ENCODE results near the gene NPHS1.

NPHS1 gene

GRCh38 chr19:35869327-35870123 lies 17.2 kb upstream of the NPHS1 start (continued):
- no peak for TF ChIP-seq ZNF280D (tag by site-specific recombination; IDR thresholded peaks at IDR 0.05)
- peak; percentile 70; the same call in 1 of the 2 replicates for TF ChIP-seq ZNF639 (tag by site-specific recombination; IDR thresholded peaks at IDR 0.05)
- peak; percentile 54 for TF ChIP-seq ZNF341 (tag by site-specific recombination; IDR thresholded peaks at IDR 0.05; ENCODE audit: low read depth)
- TF ChIP-seq ZNF707 (tag by site-specific recombination; IDR thresholded peaks at IDR 0.05): no peak
- no peak for TF ChIP-seq ZNF148 (tag by site-specific recombination; IDR thresholded peaks at IDR 0.05; ENCODE audit: borderline replicate concordance)
- TF ChIP-seq ZNF157 (tag by site-specific recombination; IDR thresholded peaks at IDR 0.05): no peak
- TF ChIP-seq KLF17 (tag by site-specific recombination; IDR thresholded peaks at IDR 0.05): peak; percentile 54; the same call in 1 of the 2 replicates
- TF ChIP-seq ZBTB21 (tag by site-specific recombination; IDR thresholded peaks at IDR 0.05): 0 out of 2 replicates have a peak, but pooled peaks have one; percentile 10
- peak; percentile 35; the same call in 1 of the 2 replicates for TF ChIP-seq PRDM4 (tag by site-specific recombination; IDR thresholded peaks at IDR 0.05)
- peak; percentile 67; the same call in 1 of the 2 replicates for TF ChIP-seq ZFP69B (tag by site-specific recombination; IDR thresholded peaks at IDR 0.05)
- no peak for TF ChIP-seq ZNF362 (tag by site-specific recombination; IDR thresholded peaks at IDR 0.05)
- TF ChIP-seq YY2 (tag by site-specific recombination; IDR thresholded peaks at IDR 0.05): no peak
- peak; percentile 57; the same call in 1 of the 2 replicates for TF ChIP-seq ZSCAN23 (tag by site-specific recombination; IDR thresholded peaks at IDR 0.05)
- TF ChIP-seq ZNF48 (tag by site-specific recombination; IDR thresholded peaks at IDR 0.05): no peak
- TF ChIP-seq ZNF747 (tag by site-specific recombination; IDR thresholded peaks at IDR 0.05): no peak
- TF ChIP-seq ZFP3 (tag by site-specific recombination; IDR thresholded peaks at IDR 0.05; ENCODE audit: low read depth): no peak
- no peak for TF ChIP-seq ZNF596 (tag by site-specific recombination; IDR thresholded peaks at IDR 0.05)
- TF ChIP-seq ZBTB49 (tag by site-specific recombination; IDR thresholded peaks at IDR 0.05; ENCODE audit: low read depth): no peak
- TF ChIP-seq TSHZ1 (tag by site-specific recombination; IDR thresholded peaks at IDR 0.05; ENCODE audit: borderline replicate concordance): no peak
- no peak for TF ChIP-seq GLI2 (tag by site-specific recombination; IDR thresholded peaks at IDR 0.05; ENCODE audit: borderline replicate concordance, low read depth)

All from HEK293 (cell line).